Pancreas (tissue), 10 donors: ENCODE results near the gene ZNF320. TPM values are rescaled to one million over a fixed set of nuclear protein-coding genes. Genes with fewer than 3 reads are reported as not detected.
"Not testable (repeated sequence)": the region's sequence is repeated elsewhere in the genome, so short reads cannot be mapped to it uniquely, and the experiment has no call there.

ENCODE experiments used
- ATAC-seq, 4 donors: fragments of 200-7000 bp; cut with Tn5 transposase; one replicate each; pipeline versions ENCODE4 v1.8.0 to v1.9.1; 2020; ENCODE audit warnings: mild to moderate bottlenecking in 4 of 4, moderate library complexity in 4 of 4
- DNase-seq, 6 donors: peaks; one replicate each; pipeline ENCODE4 v3.0.0-alpha.2; 2020
- FAIRE-seq: peaks from 2 replicates; lab custom pipeline; 2012; peaks lifted over from hg19 to GRCh38; lab: Jason Lieb, UNC
- H3K27ac ChIP-seq, 4 donors: fragments of 200-600 bp; sonication (generic); 1 replicate in 3 of 4; 2 replicates in 1 of 4; pipeline versions ENCODE4 v1.5.0 to v1.8.0; 2020
- H3K27me3 ChIP-seq, 4 donors: fragments of 200-600 bp; one replicate each; pipeline ENCODE4 v1.8.0; 2021
- H3K36me3 ChIP-seq, 3 donors: fragments of 200-600 bp; sonication (generic) in 1 of 3; one replicate each; pipeline versions ENCODE4 v1.5.0 to v1.8.0; 2020 to 2021
- H3K4me1 ChIP-seq, 3 donors: fragments of 200-600 bp; one replicate each; pipeline ENCODE4 v1.8.0; 2021
- H3K4me3 ChIP-seq, 4 donors: fragments of 200-600 bp; sonication (generic) in 2 of 4; one replicate each; pipeline versions ENCODE4 v1.5.0 to v1.8.0; 2020 to 2021
- H3K9me3 ChIP-seq, 4 donors: fragments of 200-600 bp; one replicate each; pipeline ENCODE4 v1.8.0; 2021
- CTCF ChIP-seq, 4 donors: fragments of 200-600 bp; sonication (generic) in 3 of 4; IDR thresholded peaks; one replicate each; pipeline versions ENCODE4 v1.5.0 to v1.8.0; 2021; ENCODE audit warnings: antibody characterized with exemption in 4 of 4
- WGBS, 2 donors: extraction: QIAGEN DNeasy Blood & Tissue Kit; methylation state at CpG; one replicate each; pipeline ENCODE4 v1.1.7; 2013; 5-methylcytosine and 5-hydroxymethylcytosine counted together
- intact Hi-C, 3 donors: fragments of 100-400 bp; cut with DNase I; formaldehyde crosslinking; loops; one replicate each; pipeline versions ENCODE4 v1.11.1 to v1.14.2; 2022
- polyA plus RNA-seq, 2 donors: library from polyadenylated mRNA; stranded (reverse); fragments of 200-250 nt; gene quantifications; one replicate each; pipeline ENCODE4 v1.2.3, GENCODE V29; 2013
- total RNA-seq, 6 donors: library from RNA; stranded (reverse); fragmentation: NEBNext Ultra II Directional in 4 of 6; extraction: Animal tissue kit (Norgen Biotek cat#: 25700) in 4 of 6; gene quantifications; one replicate each; pipeline versions ENCODE4 v1.2.1 to v1.2.4, GENCODE V29; 2021 to 2023
- donor health status: healthy with polysubstance abuse.
- donor health status: DM: no; HTN: no; CAD: no; lungs with moderate emphysema.
- donor health status: DM: no; HTN: no; CAD: no.
- donor health status: control.
- donor health status: control.
- donor health status: Bipolar disorder and iron deficiency.
- donor health status: DM: yes; HTN: yes; CAD: no.
- donor health status: DM: no; HTN: no; CAD: no.
- donor health status: DM: no; HTN: no; CAD: no.
- donor health status: DM: yes; HTN: yes; CAD: no.

The ZNF320 gene
- total and polyA plus RNA-seq, 8 donors: 2.8 to 21.3 (median 6.4) TPM

- H3K36me3 ChIP-seq: no peaks in the 10 kb centered on the region
- no peak for FAIRE-seq
- no peak overlapping the region for H3K4me3 ChIP-seq
- WGBS, 2 donors: 45 to 51% methylated on average over 17 of the region's 17 CpGs
- peak overlapping the region in 3 of 4 donors; percentile 49 to 84 (median 71) for H3K27ac ChIP-seq
- no peak for ATAC-seq
- intact Hi-C loops: no loop called here
- H3K9me3 ChIP-seq: peaks cover 0 to 11% (median 0%) of the 10 kb centered on the region in 4 donors
- DNase-seq: no peak
- H3K4me1 ChIP-seq: peaks cover 0 to 4% (median 3%) of the 10 kb centered on the region in 3 donors
- no peak for TF ChIP-seq CTCF (IDR thresholded peaks at IDR 0.05)
- no peaks in the 10 kb centered on the region for H3K27me3 ChIP-seq
These were observed 46.6 kb upstream of the ZNF320 start for GRCh38 chr19:52943884-52944643.

- peak overlapping the region; percentile 43 to 84 (median 74) for H3K4me3 ChIP-seq
- no peak for TF ChIP-seq CTCF (IDR thresholded peaks at IDR 0.05)
- intact Hi-C loops: no loop called here
- no peak for DNase-seq
- no peak for FAIRE-seq
- H3K27me3 ChIP-seq: no peaks in the 10 kb centered on the region
- no peaks in the 10 kb centered on the region for H3K36me3 ChIP-seq
- H3K9me3 ChIP-seq: peaks cover 0 to 4% (median 0%) of the 10 kb centered on the region in 4 donors
- 63 to 67% methylated on average over 29 of the region's 29 CpGs for WGBS, 2 donors
- peak overlapping the region; percentile 49 to 84 (median 72) for H3K27ac ChIP-seq
- peaks cover 0 to 6% (median 4%) of the 10 kb centered on the region in 3 donors for H3K4me1 ChIP-seq
- ATAC-seq: no peak
These were observed 45.9 kb upstream of the ZNF320 start for GRCh38 chr19:52943134-52943883.

GRCh38 chr19:52942386-52943133, 45.1 kb upstream of the ZNF320 start:
- no peak for FAIRE-seq

GRCh38 chr19:52941941-52942385, 44.5 kb upstream of the ZNF320 start:
- peak in 4 of 6 donors; percentile 38 to 64 (median 50) for DNase-seq
- ATAC-seq: peak; percentile 28 to 62 (median 46)
- H3K4me1 ChIP-seq: peaks cover 3 to 14% (median 4%) of the 10 kb centered on the region in 3 donors
- WGBS, 2 donors: 0 to 1% methylated on average over 26 of the region's 26 CpGs
- FAIRE-seq: no peak
- no peaks in the 10 kb centered on the region for H3K36me3 ChIP-seq
- H3K27ac ChIP-seq: peak overlapping the region; percentile 71 to 85 (median 78)
- H3K9me3 ChIP-seq: no peaks in the 10 kb centered on the region
- no peaks in the 10 kb centered on the region for H3K27me3 ChIP-seq
- no peak for TF ChIP-seq CTCF (IDR thresholded peaks at IDR 0.05)
- H3K4me3 ChIP-seq: peak overlapping the region; percentile 43 to 84 (median 74)
- intact Hi-C loops: no loop called here

More at GRCh38 chr19:52942386-52943133, 45.1 kb upstream of the ZNF320 start:
- H3K9me3 ChIP-seq: no peaks in the 10 kb centered on the region
- WGBS, 2 donors: 1% methylated on average over 42 to 43 of the region's 43 CpGs
- DNase-seq: peak; percentile 92 to 98 (median 96)
- intact Hi-C loops: no loop called here
- no peaks in the 10 kb centered on the region for H3K36me3 ChIP-seq
- H3K4me3 ChIP-seq: peak overlapping the region; percentile 43 to 84 (median 74)
- H3K27ac ChIP-seq: peak overlapping the region; percentile 71 to 85 (median 78)
- ATAC-seq: peak; percentile 92 to 98 (median 96)
- no peaks in the 10 kb centered on the region for H3K27me3 ChIP-seq
- peaks cover 0 to 13% (median 4%) of the 10 kb centered on the region in 3 donors for H3K4me1 ChIP-seq
- no peak for TF ChIP-seq CTCF (IDR thresholded peaks at IDR 0.05)

- FAIRE-seq, H3K36me3 ChIP-seq, H3K9me3 ChIP-seq, DNase-seq, intact Hi-C loops, H3K27me3 ChIP-seq: not testable (repeated sequence)
- peak in 1 of 4 donors; percentile 12 for ATAC-seq
- peak overlapping the region; percentile 43 to 84 (median 74) for H3K4me3 ChIP-seq
- H3K27ac ChIP-seq: peak overlapping the region in 2 of 4 donors; percentile 71 to 84
- WGBS, 2 donors: 42 to 45% methylated on average over 2 of the region's 2 CpGs
- peaks cover 4 to 14% (median 7%) of the 10 kb centered on the region in 3 donors for H3K4me1 ChIP-seq
These were observed 44.1 kb upstream of the ZNF320 start for GRCh38 chr19:52941523-52941922.

- peak overlapping the region in 2 of 4 donors; percentile 80 to 84 for H3K4me3 ChIP-seq
These were observed 43.5 kb upstream of the ZNF320 start for GRCh38 chr19:52940905-52941304.

More at GRCh38 chr19:52940905-52941304, 43.5 kb upstream of the ZNF320 start:
- DNase-seq, ATAC-seq, FAIRE-seq, H3K27me3 ChIP-seq, intact Hi-C loops, H3K36me3 ChIP-seq, H3K9me3 ChIP-seq, H3K27ac ChIP-seq: not testable (repeated sequence)
- WGBS, 2 donors: 75 to 90% methylated on average over 5 of the region's 5 CpGs
- peaks cover 4 to 20% (median 13%) of the 10 kb centered on the region in 3 donors for H3K4me1 ChIP-seq
